Suppressor macrophage treated with lipopolysaccharide for 4 hours (primary cell): Measurements from ENCODE around the gene TRIM49D1.
"Not testable (repeated sequence)": the region's sequence is repeated elsewhere in the genome, so short reads cannot be mapped to it uniquely, and the experiment has no call there.

ENCODE experiments used
- DNase-seq: peaks from one replicate; pipeline ENCODE4 v3.0.0-alpha.2; 2020

TRIM49D1 gene, protein sequence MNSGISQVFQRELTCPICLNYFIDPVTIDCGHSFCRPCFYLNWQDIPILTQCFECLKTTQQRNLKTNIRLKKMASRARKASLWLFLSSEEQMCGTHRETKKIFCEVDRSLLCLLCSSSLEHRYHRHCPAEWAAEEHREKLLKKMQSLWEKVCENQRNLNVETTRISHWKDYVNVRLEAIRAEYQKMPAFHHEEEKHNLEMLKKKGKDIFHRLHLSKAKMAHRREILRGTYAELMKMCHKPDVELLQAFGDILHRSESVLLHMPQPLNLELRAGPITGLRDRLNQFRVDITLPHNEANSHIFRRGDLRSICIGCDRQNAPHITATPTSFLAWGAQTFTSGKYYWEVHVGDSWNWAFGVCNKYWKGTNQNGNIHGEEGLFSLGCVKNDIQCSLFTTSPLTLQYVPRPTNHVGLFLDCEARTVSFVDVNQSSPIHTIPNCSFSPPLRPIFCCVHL

GRCh38 chr11:89922195-89922660 is at the start of gene TRIM49D1:
Gene TRIM49D1, minus strand, starts transcription at chr11:89922245. Its CDS starts 4,535 bp downstream, at chr11:89917710.
- DNase-seq: no peak

DNA sequence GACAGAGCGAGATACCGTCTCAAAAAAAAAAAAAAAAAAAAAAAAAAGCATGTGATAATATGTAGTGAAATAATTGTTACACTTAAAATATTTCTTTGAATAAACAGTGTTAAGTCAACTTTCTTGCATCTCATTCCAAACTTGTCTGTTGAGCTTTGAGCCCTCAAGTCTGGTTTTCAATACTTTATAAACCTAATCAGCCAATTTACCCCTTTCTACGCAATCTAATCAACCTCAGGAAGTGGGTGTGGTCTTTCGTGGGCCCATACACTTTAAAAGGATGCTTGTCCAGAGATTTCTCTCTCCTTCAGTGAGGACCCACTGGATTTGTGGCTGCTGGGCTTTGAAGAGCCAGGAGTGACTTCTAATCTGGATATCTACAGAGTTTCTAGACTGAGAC is 43.7 kb upstream of the TRIM49D1 start, which contains the start of gene TRIM64:
TRIM64 (plus strand) TSS at position 301 of the 400 bp plus-strand sequence. CDS start 2,467 bp downstream, outside the sequence.
- not testable (repeated sequence) for DNase-seq

DNA sequence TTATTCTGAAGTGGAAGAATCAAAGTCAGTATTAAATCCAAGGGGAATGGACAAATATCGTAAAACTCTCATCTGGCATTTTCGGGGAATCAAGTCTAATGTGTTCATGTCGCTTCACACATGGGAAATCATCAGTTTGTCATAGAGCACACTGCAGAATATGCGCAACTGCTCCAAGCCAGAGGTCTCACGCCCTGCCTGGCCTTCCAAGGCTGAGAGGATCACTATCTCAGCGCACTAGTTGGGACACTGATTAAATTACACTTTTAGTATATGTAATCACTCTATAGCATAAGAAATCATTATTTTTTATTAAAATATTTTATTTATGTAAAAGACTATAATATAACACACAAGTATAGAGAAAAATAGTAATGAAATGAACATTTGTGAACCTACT is 38.8 kb upstream of the TRIM49D1 start:
- DNase-seq: not testable (repeated sequence)

GRCh38 chr11:89923764-89924163 is 1.7 kb upstream of the TRIM49D1 start, which contains the start of gene TRIM49D2:
Gene TRIM49D2, plus strand, starts transcription at chr11:89924064. Its CDS starts 2,698 bp downstream, at chr11:89926762.
- not testable (repeated sequence) for DNase-seq

DNA sequence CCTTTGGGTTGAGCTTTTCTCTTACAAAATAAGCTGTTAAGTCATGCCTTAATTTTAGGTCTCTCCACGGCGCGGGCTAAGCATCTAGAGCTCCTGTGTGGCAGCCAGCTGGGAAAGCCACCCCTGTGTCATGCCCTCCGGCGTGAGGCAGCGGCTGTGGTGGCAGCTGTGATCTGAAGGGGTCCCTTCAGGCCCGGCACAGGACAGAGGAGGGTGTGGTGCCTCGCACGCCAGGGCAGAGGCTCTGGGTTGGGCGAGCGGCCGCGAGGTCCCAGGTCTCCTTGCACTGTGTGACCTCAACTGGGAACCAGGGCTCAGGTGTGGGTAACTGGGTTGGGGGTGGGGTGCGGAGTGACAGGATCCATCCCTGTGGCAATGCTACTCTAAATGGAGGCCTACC is 21.2 kb downstream of the TRIM49D1 start:
- DNase-seq: not testable (repeated sequence)

DNA sequence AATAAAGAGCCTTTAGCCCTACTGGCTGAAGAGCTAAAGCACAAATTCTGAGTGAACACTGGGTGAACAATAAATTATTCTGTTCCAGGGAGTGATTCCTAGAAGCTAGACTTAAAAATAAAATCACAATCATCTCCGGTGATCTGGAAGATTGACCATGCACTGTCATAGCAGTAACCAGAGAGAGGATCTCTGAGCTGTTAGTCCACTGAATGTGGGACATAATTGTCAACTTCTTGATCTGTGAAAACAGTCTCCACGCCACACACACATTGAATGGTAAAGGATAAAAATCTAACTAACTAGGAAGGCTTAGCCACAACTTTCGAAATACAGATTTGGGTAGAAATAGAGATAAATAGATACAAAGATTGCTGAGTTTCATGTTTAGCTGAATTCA is 28.8 kb downstream of the TRIM49D1 start:
- DNase-seq: not testable (repeated sequence)

- not testable (repeated sequence) for DNase-seq
Measured at GRCh38 chr11:89877511-89877910, 44.5 kb downstream of the TRIM49D1 start.

DNA sequence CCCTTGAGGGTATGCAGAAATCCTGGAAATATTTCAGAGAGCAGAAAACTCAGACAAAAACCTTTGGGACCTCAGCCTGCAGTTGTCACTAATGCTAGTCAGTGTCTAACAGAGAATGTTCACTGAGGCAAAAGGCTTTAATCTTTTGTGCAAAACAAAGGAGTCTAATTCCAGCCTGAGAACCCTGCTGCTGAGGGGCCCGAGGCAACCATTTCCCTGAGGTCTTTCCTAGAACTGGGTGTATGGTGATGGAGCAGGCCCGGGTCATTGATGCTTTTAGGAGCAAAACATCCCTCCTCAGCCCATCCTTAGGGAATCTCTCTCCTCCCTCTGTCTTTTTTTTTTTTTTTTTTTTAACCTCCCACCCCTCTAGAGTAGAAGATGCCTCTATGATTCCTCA is 49.5 kb downstream of the TRIM49D1 start:
- DNase-seq: not testable (repeated sequence)

GRCh38 chr11:89865223-89865622 is 56.8 kb downstream of the TRIM49D1 start:
- DNase-seq: not testable (repeated sequence)

GRCh38 chr11:89863906-89864704 is 57.9 kb downstream of the TRIM49D1 start:
- DNase-seq: not testable (repeated sequence)
